Fibroblast of mammary gland (primary cell): ENCODE measurements around the gene CCDC3.
A peak's percentile ranks its signal among the peaks of the same experiment; 100 is the strongest.

Source experiments
- DNase-seq: peaks from one replicate; pipeline ENCODE4 v3.0.0-alpha.2; 2010; ENCODE audit warnings: low read depth
- H3K4me3 ChIP-seq: 2 replicates; pipeline ENCODE4 v1.5.1; 2011; ENCODE audit warnings: low read depth, mild to moderate bottlenecking, low read length, moderate library complexity; ENCODE audit not compliant: control insufficient read depth
- TF ChIP-seq, protein P1 (sequence below): conservative IDR thresholded peaks from 2 replicates; pipeline ENCODE4 v1.5.1; 2011; ENCODE audit warnings: low read depth, low read length, inconsistent platforms; ENCODE audit not compliant: control insufficient read depth, insufficient read depth

CCDC3 gene

DNA sequence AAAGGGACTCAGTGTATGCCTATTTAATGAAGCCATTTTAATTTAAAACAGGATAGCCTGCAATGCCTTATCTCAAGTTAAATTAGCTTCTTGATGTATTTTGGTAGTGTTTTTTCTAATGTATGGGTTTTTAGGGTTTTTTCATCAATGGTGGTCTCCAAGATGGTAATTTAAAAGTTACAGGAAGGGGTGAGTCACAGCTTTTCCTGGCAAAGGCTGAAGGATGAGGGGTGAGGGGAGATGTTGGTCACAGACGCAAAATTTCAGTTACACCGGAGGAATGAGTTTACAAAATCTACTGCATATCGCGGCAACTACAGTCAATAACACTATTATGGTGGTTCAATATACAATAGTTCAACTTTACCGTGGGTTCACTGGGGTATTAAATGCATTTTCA is 31.6 kb downstream of the CCDC3 start:
- TF ChIP-seq, protein P1, sequence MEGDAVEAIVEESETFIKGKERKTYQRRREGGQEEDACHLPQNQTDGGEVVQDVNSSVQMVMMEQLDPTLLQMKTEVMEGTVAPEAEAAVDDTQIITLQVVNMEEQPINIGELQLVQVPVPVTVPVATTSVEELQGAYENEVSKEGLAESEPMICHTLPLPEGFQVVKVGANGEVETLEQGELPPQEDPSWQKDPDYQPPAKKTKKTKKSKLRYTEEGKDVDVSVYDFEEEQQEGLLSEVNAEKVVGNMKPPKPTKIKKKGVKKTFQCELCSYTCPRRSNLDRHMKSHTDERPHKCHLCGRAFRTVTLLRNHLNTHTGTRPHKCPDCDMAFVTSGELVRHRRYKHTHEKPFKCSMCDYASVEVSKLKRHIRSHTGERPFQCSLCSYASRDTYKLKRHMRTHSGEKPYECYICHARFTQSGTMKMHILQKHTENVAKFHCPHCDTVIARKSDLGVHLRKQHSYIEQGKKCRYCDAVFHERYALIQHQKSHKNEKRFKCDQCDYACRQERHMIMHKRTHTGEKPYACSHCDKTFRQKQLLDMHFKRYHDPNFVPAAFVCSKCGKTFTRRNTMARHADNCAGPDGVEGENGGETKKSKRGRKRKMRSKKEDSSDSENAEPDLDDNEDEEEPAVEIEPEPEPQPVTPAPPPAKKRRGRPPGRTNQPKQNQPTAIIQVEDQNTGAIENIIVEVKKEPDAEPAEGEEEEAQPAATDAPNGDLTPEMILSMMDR: no peak
- no peak overlapping the region for H3K4me3 ChIP-seq
- DNase-seq: no peak

DNA sequence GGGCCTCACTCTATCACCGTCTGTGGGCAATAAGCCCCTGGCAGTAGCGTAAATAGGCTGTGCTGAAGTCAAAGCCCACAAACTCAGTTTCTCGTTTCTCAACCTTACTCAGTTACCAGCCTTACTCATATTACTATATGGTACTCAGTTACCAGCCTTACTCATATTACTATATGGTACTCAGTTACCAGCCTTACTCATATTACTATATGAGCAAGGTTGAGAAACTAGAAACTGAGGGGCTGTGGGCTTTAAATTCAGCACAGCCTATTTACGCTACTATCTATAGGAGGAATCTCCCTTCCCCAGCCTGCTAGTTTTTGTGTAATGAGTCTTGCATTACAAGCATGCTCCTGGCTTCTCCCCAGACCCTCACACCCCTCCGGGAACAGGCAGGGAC is 35.4 kb downstream of the CCDC3 start:
- TF ChIP-seq, protein P1: no peak
- no peak overlapping the region for H3K4me3 ChIP-seq
- no peak for DNase-seq

DNA sequence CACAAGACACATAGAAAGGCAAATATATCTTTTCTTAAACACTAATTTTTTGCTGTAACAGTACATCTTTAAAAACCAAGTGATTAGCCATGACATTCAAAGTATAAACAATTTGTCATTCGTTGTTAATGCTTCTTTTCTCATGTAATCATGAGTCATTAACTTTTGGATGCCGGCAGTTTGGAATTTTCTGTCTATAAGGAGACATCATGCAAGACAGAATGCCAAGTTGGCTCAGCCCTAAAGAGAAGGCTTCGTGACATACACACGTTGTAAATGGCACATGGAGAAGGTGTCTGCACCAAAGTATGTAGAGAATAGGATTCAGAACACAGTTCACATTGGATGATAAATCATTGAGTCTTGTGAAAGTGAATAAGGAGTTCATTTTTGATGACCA is 35.9 kb downstream of the CCDC3 start:
- DNase-seq: peak; percentile 58
- TF ChIP-seq, protein P1: no peak
- H3K4me3 ChIP-seq: no peak overlapping the region

DNA sequence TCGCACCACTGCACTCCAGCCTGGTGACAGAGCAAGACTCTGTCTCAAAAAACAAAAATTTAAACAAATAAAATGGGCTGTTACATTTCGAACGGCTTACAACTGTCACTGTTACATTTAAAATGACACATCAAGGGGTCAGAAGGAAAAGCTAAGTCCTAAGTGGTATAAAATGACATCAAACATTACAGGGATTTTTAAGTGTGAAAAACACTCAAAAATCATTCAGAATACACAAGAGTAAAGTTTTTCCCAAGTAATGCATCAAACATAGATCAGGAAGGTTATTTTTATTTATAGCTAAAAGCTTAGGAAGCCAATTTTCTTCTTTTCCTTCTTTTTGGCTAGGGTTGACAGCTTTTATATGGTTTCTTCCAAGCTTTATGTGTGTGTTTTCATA is 39.0 kb downstream of the CCDC3 start:
- DNase-seq: no peak
- H3K4me3 ChIP-seq: no peak overlapping the region
- TF ChIP-seq, protein P1: no peak

DNA sequence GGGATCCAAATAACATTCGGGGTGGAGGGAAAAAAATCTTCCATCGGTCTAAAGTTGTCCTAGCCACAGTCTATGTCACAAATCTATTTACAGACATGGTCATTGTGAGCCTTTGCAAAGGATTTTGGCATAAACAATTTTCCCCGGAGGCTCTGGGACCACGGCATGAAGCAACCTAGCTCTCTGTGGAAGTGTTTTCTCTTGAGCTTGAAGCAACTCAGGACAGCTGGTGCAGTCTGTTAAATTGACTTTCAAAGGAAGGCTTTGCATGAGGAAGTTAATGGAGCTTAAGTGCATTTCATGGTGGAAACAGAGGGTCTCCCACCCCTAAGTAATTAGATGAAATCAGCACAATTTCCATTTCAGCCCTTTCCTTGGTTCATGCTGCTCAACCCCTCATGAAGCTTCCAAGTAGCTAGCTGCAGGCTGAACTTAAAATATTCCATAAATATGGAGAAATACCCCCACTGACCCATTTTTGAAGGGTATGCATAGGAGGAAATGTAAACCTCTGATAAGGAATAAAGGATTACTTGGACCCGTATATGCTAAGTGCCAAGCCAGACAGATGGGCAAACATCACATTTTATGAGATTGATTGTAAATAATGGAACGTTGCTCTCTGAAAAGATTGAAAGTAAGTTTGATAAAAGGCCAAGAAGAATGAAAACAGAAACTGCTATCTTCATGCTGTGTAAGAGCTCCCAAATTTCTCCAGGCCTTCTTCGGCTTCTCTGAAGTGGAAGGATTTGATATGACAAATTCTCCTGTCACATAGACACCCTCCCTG is 39.9 kb downstream of the CCDC3 start:
- no peak overlapping the region for H3K4me3 ChIP-seq
- TF ChIP-seq, protein P1: no peak
- DNase-seq: no peak

DNA sequence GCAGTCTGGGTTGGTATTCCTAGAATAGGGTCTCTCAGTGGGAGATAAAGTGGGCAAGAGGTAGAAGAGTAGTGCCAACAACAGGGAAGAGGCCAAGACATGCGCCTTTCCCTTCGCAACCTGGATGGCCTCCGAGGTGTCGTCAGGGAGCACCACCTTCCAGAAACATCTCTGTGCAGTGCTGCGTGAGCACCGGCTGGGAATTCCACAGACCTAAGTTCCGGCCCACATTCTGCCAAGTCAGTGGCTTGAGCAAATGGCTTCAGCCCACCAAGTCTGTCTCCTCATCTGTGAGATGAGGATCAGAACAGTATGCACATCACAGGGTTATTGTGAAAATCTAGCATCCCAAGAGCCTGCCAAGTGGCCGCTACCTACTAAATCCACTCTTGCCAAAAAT is 40.6 kb downstream of the CCDC3 start:
- TF ChIP-seq, protein P1: no peak
- H3K4me3 ChIP-seq: no peak overlapping the region
- DNase-seq: no peak
